Hindlimb muscle (tissue), 1 donor: ENCODE measurements around the gene CPPED1. TPM values are rescaled to one million over a fixed set of nuclear protein-coding genes. Genes with fewer than 3 reads are reported as not detected.
"Not testable (repeated sequence)": the region's sequence is repeated elsewhere in the genome, so short reads cannot be mapped to it uniquely, and the experiment has no call there.

Experiments used
- DNase-seq: peaks from one replicate; pipeline ENCODE4 v3.0.0-alpha.2; 2013
- polyA plus RNA-seq: library from polyadenylated mRNA; unstranded; fragments of 120-200 nt; gene quantifications from one replicate; pipeline ENCODE4 v1.2.1, GENCODE V29; 2013; ENCODE audit not compliant: insufficient read length

CPPED1 gene
- polyA plus RNA-seq, 1 donor = 7.9 TPM

DNA sequence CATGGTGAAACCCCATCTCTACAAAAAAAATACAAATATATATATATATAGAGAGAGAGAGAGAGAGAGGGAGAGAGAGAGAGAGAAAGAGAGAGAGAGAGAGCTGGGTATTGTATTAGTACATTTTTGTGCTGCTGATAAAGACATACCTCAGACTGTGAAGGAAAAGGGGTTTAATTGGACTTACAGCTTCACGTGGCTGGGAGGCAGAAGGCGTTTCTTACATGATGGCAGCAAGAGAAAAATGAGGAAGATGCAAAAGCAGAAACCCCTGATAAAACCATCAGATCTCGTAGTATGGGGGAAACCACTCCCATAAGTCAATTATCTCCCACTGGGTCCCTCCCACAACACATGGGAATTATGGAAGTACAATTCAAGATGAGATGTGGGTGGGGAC is 37.5 kb downstream of the CPPED1 start:
- not testable (repeated sequence) for DNase-seq

- DNase-seq = no peak
These were observed 38.7 kb downstream of the CPPED1 start for GRCh38 chr16:12764813-12765488.

- no peak for DNase-seq
These were observed 40.2 kb downstream of the CPPED1 start for GRCh38 chr16:12763517-12763916.

DNA sequence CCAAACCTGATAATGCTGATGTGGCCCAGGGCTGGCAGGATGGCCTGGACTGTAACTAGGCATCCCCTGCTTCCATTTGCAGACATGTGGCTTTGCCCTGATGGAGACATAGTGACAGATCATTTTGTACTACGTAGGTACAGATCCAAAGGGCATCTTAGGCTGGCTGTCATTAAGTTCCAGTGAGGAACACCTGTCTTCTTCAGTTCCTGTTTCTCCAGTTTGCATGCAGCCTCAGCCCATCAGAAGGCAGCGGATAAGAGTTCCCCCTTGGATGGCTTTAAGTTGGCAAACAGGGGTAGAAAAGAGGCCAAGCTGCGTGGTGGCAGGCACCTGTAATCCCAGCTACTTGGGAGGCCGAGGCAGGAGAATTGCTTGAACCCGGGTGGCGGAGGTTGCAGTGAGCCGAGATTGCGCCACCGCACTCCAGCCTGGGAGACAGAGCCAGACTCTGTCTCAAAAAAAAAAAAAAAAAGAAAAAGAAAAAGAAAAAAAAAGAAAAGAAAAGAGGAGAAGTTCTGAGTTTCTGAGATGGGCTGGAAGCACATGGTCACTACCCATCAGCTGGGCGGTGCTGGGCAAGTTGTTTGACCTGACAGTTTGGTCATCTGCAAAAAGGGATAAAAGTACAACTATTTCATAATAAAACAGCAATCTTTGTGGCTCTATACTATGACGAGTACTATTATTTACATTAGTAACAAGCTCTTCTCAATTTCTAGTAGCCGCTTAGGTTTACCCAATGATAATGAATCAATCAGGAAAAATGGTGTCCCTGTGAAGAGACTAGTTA is 42.7 kb downstream of the CPPED1 start:
- no peak for DNase-seq

- no peak for DNase-seq
These were observed 44.8 kb downstream of the CPPED1 start for GRCh38 chr16:12758670-12759558.

GRCh38 chr16:12758031-12758669 is 45.5 kb downstream of the CPPED1 start:
- no peak for DNase-seq

DNA sequence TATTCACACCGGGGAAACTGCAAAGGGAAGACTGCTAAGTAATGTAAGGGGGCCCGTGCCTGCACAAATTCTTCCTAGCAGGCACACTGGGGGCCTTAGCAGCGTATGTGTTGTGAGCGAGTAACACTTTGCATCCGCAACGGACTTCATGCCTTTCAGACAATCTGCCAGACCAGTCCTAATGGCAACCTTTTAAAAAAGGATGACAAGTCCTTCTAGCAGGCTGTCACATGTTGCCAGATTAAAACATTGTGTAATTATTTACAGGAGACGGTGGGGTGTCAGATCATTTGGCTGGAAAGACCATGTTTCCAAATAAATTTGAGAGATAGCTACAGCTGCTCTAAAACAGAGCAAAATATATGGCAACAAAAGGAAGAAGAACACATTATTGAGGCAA is 46.1 kb downstream of the CPPED1 start:
- no peak for DNase-seq

DNA sequence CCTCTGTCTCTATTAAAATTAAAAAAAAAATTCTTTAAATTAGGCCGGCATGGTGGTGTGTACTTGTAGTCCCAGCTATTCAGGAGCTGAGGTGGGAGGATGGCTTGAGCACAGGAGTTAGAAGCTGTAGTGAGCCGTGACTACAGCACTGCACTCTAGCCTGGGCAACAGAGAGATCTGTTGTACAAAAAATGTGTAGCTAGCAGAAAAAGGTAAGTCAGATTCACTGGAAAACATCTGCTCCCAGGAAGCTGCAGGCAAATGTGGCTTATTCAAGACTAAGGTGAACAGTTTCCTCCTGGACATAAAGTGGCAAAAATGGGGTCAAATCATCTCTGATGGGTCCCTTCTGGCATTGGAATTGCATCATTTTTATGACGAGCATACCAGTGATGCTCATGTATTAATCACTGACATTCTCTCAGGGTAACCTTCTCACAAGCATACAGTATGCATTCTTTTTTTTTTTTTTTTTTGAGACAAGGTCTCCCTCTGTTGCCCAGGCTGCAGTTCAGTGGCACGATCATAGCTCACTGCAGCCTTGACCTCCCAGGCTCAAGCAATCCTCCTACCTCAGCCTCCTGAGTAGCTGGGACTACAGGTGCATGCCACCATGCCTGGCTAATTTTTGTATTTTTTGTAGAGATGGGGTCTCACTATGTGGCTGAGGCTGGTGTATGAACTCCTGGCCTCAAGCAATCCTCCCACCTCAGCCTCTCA is 48.7 kb downstream of the CPPED1 start:
- no peak for DNase-seq

DNA sequence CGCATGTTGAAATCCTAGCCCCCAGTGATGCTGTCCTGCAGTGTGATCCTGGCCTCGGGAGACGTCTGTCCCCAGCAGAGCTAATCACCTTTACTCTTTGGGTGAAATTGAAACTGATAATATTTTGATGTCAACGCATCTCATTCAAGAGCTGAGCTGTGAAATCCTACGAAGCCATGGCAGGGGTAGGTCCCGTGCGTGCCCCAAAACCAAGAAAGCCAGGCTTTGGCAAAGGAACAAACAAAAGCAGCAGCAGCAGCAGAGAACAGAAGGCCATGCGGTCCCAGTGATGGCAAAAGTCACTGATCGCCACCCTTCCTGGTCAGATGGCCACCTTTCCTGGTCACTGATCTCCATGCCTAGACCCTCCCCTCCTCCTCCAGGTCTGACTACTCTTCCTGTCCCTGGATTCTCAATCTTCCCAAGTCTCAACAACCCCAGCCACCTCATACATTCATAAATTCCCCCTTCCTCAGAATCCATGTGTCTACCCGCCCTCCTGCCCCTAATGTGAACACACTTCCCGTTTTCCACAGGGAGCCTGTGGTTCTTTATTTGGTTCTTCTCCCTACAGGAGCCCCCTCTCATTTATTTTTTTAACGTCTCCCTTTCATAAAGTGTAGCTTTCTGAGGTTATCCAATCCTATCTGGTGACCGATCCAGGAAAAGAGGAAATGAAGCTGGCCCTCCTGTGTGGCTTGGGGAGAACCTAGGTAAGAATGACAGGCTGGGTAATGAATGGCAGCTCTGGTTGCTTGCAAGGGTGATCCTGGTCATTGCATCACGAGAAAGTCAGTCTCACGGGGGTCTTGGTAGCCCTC is 50.3 kb downstream of the CPPED1 start:
- DNase-seq = no peak

GRCh38 chr16:12752159-12752558 is 51.5 kb downstream of the CPPED1 start:
- DNase-seq = no peak

GRCh38 chr16:12750554-12750918 is 53.2 kb downstream of the CPPED1 start:
- no peak for DNase-seq

- DNase-seq = no peak
These were observed 54.6 kb downstream of the CPPED1 start for GRCh38 chr16:12749076-12749475.

DNA sequence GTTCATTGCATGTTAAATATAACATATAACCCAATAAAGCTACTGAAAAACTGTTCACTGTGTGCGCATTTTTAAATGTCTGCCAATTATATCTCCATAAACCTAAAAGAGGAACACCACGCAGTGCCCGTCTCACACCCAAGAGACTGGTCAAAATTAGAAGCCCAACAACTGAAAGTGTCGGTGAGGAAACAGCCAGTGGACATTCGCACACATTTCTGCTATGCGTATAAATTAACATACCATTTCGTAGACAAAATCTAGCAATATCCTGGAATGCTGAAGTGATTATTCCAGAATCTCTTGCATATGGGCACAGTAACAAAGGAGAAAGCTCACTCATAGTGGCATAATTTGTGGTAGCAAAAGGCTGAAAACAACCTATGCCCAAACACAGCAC is 55.9 kb downstream of the CPPED1 start:
- DNase-seq = no peak

DNA sequence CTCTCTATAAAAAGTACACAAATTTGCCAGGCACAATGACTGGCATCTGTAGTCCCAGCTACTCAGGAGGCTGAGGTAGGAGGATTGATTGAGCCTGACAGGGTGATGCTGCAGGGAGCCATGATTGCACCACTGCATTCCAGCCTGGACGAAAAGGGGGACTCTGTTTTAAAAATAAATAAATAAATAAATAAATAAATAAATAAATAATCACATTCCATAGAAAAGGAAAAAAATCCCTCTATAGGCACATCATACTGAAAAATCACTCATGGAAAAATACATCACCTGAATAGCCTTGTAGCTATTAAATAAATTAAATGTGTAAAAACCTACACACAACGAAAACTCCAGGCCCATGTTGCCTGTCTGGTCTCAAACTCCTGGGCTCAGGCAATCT is 56.4 kb downstream of the CPPED1 start:
- no peak for DNase-seq

GRCh38 chr16:12744860-12745259 is 58.8 kb downstream of the CPPED1 start:
- no peak for DNase-seq

DNA sequence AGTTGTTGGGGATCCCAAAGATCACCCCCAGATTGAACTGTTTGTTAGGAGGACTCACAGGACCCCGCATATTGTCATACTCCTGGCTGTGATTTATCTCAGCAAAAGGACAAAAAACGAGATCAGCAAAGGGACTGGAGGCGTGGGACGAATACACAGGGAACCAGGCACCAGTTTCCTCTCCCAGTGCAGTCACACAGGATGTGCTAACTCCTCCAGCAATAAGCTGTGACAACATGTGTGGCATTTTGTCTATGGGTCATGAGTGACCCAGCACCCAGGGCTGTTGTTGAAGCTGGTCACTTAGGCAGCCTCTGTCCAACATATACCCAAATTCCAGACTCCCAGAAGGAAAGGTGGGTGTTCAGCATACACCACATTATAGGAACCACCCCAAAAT is 60.9 kb downstream of the CPPED1 start:
- DNase-seq = no peak

GRCh38 chr16:12740986-12741610 is 62.6 kb downstream of the CPPED1 start:
- DNase-seq = no peak

DNA sequence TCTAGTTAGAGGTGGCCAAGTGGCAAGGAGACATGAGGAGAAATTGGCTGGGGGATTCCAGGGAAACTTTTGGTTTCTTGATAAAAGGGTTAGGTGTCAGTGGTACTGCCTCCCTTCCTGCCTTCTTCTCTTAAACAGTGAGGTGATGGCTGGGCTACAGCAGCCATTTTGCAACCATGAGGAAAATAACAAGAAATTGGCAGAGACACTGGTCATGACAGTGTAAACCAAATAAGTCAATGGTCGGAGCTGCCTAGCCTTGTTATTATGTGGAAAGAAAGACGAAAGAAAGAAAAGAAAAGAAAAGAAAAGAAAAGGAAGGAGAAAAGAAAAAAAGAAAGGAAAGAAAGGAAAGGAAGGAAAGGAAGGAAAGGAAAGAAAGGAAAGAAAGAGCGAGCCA is 63.9 kb downstream of the CPPED1 start:
- DNase-seq = no peak

DNA sequence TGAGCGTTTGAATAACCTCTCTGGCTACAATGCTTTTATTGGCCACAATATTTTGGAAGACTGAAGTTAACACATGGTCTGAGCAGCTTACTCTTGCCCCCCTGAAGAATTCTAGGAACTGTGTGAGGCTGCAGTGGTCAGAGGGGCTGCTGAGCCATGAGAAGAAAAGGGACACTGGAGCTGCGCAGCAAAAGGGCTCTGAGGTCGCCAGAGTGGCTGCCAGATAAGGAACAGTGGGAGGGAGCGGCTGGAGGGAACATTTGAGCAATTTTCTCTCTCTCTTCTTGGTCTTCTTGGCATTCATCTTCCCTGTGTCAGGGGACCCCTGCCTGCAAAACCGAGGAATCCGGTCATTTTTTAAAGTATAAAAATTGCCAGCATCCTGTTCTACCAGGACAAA is 66.1 kb downstream of the CPPED1 start:
- DNase-seq = no peak

DNA sequence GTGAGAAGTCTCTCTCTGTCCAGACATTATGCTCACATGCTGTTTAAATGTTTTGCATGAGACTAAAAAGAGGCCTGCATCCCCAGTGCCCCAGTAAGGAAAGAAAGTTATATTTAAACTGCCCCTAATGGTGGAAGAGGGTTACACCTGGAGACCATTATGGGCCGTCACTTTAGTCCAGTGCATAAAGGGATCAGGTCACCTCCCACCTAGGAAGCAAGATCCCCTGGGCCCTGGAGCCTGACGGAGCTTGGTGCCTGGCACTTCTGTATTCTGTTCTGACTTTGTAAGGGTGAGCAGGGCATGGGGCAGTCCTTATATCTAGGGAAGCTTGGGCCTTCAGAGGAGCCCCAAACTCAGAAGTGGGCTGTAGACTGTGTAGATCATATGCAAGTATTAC is 67.9 kb downstream of the CPPED1 start:
- no peak for DNase-seq

GRCh38 chr16:12732600-12732999 is 71.1 kb downstream of the CPPED1 start:
- no peak for DNase-seq
